IMR-90 (cell line): ENCODE results near the gene BTBD3. TPM values are rescaled to one million over a fixed set of nuclear protein-coding genes. Genes with fewer than 3 reads are reported as not detected.

Experiments
- ATAC-seq: fragments of 200-7000 bp; cut with Tn5 transposase; 2 replicates; pipeline ENCODE4 v1.9.1; 2020; ENCODE audit warnings: low read depth, mild to moderate bottlenecking, moderate library complexity
- BruUV-seq: library from RNA; stranded (reverse); fragments of 400-500 nt; replicated peaks from 2 replicates; lab custom pipeline; 2021; lab: Mats Ljungman, UMichigan
- CTCF ChIA-PET: fragments of 300-600 bp; formaldehyde crosslinking; extraction: SDS; loops from one replicate; lab custom pipeline; 2021; ENCODE audit warnings: antibody characterized with exemption; lab: Yijun Ruan, JAX
- POLR2A ChIA-PET: fragments of 300-600 bp; sonication (Branson Sonifier 250); formaldehyde crosslinking; loops from one replicate; lab custom pipeline; 2022; ENCODE audit warnings: antibody characterized with exemption; ENCODE audit not compliant: unreplicated experiment; lab: Charles Lee
- DNase-seq: peaks from one replicate; pipeline ENCODE4 v3.0.0; 2013
- H2AFZ ChIP-seq: replicated peaks from 2 replicates; pipeline ENCODE3; 2013; ENCODE audit warnings: low read length, mild to moderate bottlenecking; ENCODE audit not compliant: poor library complexity
- H2AK5ac ChIP-seq: 2 replicates; pipeline ENCODE4 v1.6.1; 2013; ENCODE audit warnings: low read depth, low read length, inconsistent platforms
- H2AK9ac ChIP-seq: replicated peaks from 2 replicates; pipeline ENCODE3; 2013; ENCODE audit warnings: mild to moderate bottlenecking, low read depth, low read length, moderate library complexity; ENCODE audit not compliant: poor library complexity
- H2BK120ac ChIP-seq: 2 replicates; pipeline ENCODE4 v1.6.1; 2013; ENCODE audit warnings: low read depth, low read length, inconsistent platforms
- H2BK15ac ChIP-seq: 3 replicates; pipeline ENCODE4 v1.6.1; 2013; ENCODE audit warnings: low read depth, low read length, inconsistent platforms
- H2BK20ac ChIP-seq: 2 replicates; pipeline ENCODE4 v1.6.1; 2013; ENCODE audit warnings: low read depth, mild to moderate bottlenecking, inconsistent platforms, low read length, moderate library complexity
- H2BK5ac ChIP-seq: 2 replicates; pipeline ENCODE4 v1.6.1; 2013; ENCODE audit warnings: mild to moderate bottlenecking, low read depth, low read length, inconsistent platforms; ENCODE audit not compliant: poor library complexity, severe bottlenecking
- H3K14ac ChIP-seq: replicated peaks from 2 replicates; pipeline ENCODE4 v1.6.1; 2013; ENCODE audit warnings: low read depth, low read length, inconsistent platforms
- H3K18ac ChIP-seq: 2 replicates; pipeline ENCODE4 v1.6.1; 2013; ENCODE audit warnings: low read depth, low read length, control low read depth
- H3K23ac ChIP-seq: 2 replicates; pipeline ENCODE4 v1.6.1; 2013; ENCODE audit warnings: low read depth, low read length, inconsistent platforms
- H3K27ac ChIP-seq: 2 replicates; pipeline ENCODE4 v1.5.1; 2013; ENCODE audit warnings: mild to moderate bottlenecking, control low read depth, low read length; ENCODE audit not compliant: insufficient read depth
- H3K27me3 ChIP-seq: 2 replicates; pipeline ENCODE4 v1.6.1; 2013; ENCODE audit warnings: low read length; ENCODE audit not compliant: control insufficient read depth, insufficient read depth
- H3K36me3 ChIP-seq: 2 replicates; pipeline ENCODE4 v1.6.1; 2013; ENCODE audit warnings: low read length, mixed read lengths; ENCODE audit not compliant: control insufficient read depth, insufficient read depth
- H3K4ac ChIP-seq: 2 replicates; pipeline ENCODE4 v1.6.1; 2013; ENCODE audit warnings: low read depth, low read length, inconsistent platforms
- H3K4me1 ChIP-seq: 2 replicates; pipeline ENCODE4 v1.6.1; 2013; ENCODE audit warnings: low read length, mixed read lengths; ENCODE audit not compliant: control insufficient read depth, insufficient read depth
- H3K4me2 ChIP-seq: 2 replicates; pipeline ENCODE4 v1.6.1; 2013; ENCODE audit warnings: low read depth, mild to moderate bottlenecking, control low read depth, low read length, moderate library complexity
- H3K4me3 ChIP-seq: 2 replicates; pipeline ENCODE4 v1.5.1; 2013; ENCODE audit warnings: low read depth, mild to moderate bottlenecking, control low read depth, low read length, moderate library complexity; ENCODE audit not compliant: insufficient read depth
- H3K56ac ChIP-seq: 2 replicates; pipeline ENCODE4 v1.6.1; 2013; ENCODE audit warnings: low read length, inconsistent platforms; ENCODE audit not compliant: insufficient read depth; ENCODE audit errors: extremely low read depth
- H3K79me1 ChIP-seq, 2 experiments: 2 replicates each; pipeline ENCODE4 v1.6.1; 2013; ENCODE audit warnings: low read length in 2 of 2, inconsistent platforms in 1 of 2, low read depth in 1 of 2
- H3K9ac ChIP-seq: 2 replicates; pipeline ENCODE4 v1.6.1; 2013; ENCODE audit warnings: low read depth, low read length, control low read depth
- H3K9me1 ChIP-seq: 2 replicates; pipeline ENCODE4 v1.6.1; 2013; ENCODE audit warnings: low read length, inconsistent platforms; ENCODE audit not compliant: insufficient read depth
- H3K9me3 ChIP-seq: 2 replicates; pipeline ENCODE4 v1.6.1; 2013; ENCODE audit warnings: low read length; ENCODE audit not compliant: control insufficient read depth, insufficient read depth
- H4K20me1 ChIP-seq: 2 replicates; pipeline ENCODE4 v1.6.1; 2013; ENCODE audit warnings: low read length, inconsistent platforms; ENCODE audit not compliant: insufficient read depth
- H4K5ac ChIP-seq: 2 replicates; pipeline ENCODE4 v1.6.1; 2013; ENCODE audit warnings: mild to moderate bottlenecking, low read depth, low read length, control low read depth
- H4K8ac ChIP-seq, 2 experiments: 2 replicates each; pipeline ENCODE4 v1.6.1; 2013; ENCODE audit warnings: low read depth in 2 of 2, low read length in 2 of 2, control low read depth in 1 of 2, inconsistent platforms in 1 of 2
- H4K91ac ChIP-seq: 2 replicates; pipeline ENCODE4 v1.6.1; 2013; ENCODE audit warnings: low read depth, low read length, inconsistent platforms; ENCODE audit not compliant: insufficient read depth
- BHLHE40 ChIP-seq: fragments of 150-350 bp; IDR thresholded peaks from 2 replicates; pipeline ENCODE4 v1.6.1; 2016; ENCODE audit warnings: mild to moderate bottlenecking, low read depth, low read length
- WGBS, 2 experiments: methylation state at CpG; one replicate each; pipeline versions ENCODE4 v1.1.5 to v1.1.7; 2013; ENCODE audit warnings: missing lambda C conversion rate in 2 of 2; ENCODE audit not compliant: insufficient read length in 1 of 2; ENCODE audit errors: extremely low coverage in 2 of 2; 5-methylcytosine and 5-hydroxymethylcytosine counted together
- dilution Hi-C: fragments of 300-500 bp; cut with HindIII; formaldehyde crosslinking; loops from one replicate; pipeline ENCODE4 v1.14.3; 2018; ENCODE audit warnings: low sequenced_read_pairs; ENCODE audit not compliant: unreplicated experiment
- in situ Hi-C: fragments of 300-500 bp; cut with MboI; formaldehyde crosslinking; loops from 3 replicates; pipeline ENCODE4 v1.14.3; 2019; ENCODE audit warnings: low sequenced_read_pairs, inconsistent platforms, mixed read lengths
- intact Hi-C: fragments of 100-400 bp; cut with micrococcal nuclease; formaldehyde crosslinking; loops from 2 replicates; pipeline ENCODE4 v1.10.0; 2022
- polyA plus RNA-seq, 3 experiments: library from polyadenylated mRNA; depleted of rRNA; stranded (reverse); fragments of >200 nt; gene quantifications; 2 replicates each; pipeline ENCODE4 v1.2.3, GENCODE V29; 2012; ENCODE audit warnings: low replicate concordance in 1 of 3
- total RNA-seq: library from RNA; depleted of rRNA; stranded (reverse); fragments of >200 nt; gene quantifications from 2 replicates; pipeline ENCODE4 v1.2.3, GENCODE V29; 2012

The BTBD3 gene
- total and polyA plus RNA-seq, 2 of the 4 experiments (the other 2 are of a cell fraction), result 22.7 to 44.6 TPM

DNA sequence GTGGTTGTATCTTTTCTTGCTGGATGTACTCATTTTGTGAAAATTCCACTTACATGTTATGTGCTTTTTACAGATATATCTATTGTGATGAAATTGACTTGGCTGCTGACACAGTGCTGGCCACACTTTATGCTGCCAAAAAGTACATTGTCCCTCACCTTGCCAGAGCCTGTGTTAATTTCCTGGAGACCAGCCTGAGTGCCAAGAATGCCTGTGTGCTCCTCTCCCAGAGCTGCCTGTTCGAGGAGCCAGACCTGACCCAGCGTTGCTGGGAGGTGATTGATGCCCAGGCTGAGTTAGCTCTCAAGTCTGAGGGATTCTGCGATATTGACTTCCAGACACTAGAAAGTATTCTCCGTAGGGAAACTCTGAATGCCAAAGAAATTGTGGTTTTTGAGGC is 4.9 kb downstream of the BTBD3 start:
- in situ Hi-C loops (no loop called here), dilution Hi-C loops (no loop called here), intact Hi-C loops (no loop called here)
- H2BK20ac ChIP-seq, result no peak overlapping the region
- no peak overlapping the region for H2BK5ac ChIP-seq
- DNase-seq, result no peak
- peaks cover 14% of the 10 kb centered on the region; the same call in 1 of the 2 replicates for H3K9me1 ChIP-seq
- no peak overlapping the region for H3K23ac ChIP-seq
- no TSS peak for BruUV-seq
- H3K27me3 ChIP-seq, result no peaks in the 10 kb centered on the region
- no peak for TF ChIP-seq BHLHE40
- no peak overlapping the region for H4K5ac ChIP-seq
- WGBS, 2 experiments, result 83% methylated on average over 3 of the region's 4 CpGs; no CpG with 5 or more reads in 1 of the 2 experiments
- H2AFZ ChIP-seq, result no peak overlapping the region
- H3K79me1 ChIP-seq, result peaks cover 28 to 52% of the 10 kb centered on the region in 2 experiments; a peak in 3 of 4 replicates
- H3K4me3 ChIP-seq, result no peak overlapping the region
- POLR2A ChIA-PET, result no interaction called here
- no peak overlapping the region for H3K56ac ChIP-seq
- no peak overlapping the region for H3K27ac ChIP-seq
- H3K9ac ChIP-seq, result no peak overlapping the region
- H3K18ac ChIP-seq, result no peak overlapping the region
- H3K9me3 ChIP-seq, result no peaks in the 10 kb centered on the region
- peaks cover 19% of the 10 kb centered on the region for H3K36me3 ChIP-seq
- no peak overlapping the region for H4K8ac ChIP-seq
- H3K4ac ChIP-seq, result no peak overlapping the region
- H2AK9ac ChIP-seq, result no peak overlapping the region
- CTCF ChIA-PET, result no interaction called here
- H2AK5ac ChIP-seq, result no peak overlapping the region
- H4K20me1 ChIP-seq, result peaks cover 5% of the 10 kb centered on the region; the same call in 1 of the 2 replicates
- H2BK15ac ChIP-seq, result no peak overlapping the region
- H3K4me1 ChIP-seq, result peaks cover 8% of the 10 kb centered on the region
- H3K14ac ChIP-seq, result no peak overlapping the region
- H2BK120ac ChIP-seq, result no peak overlapping the region
- ATAC-seq, result no peak
- no peak overlapping the region for H3K4me2 ChIP-seq
- H4K91ac ChIP-seq, result no peak overlapping the region
